HuH-7.5 (cell line): ENCODE data around the gene TNFAIP8L3.

Experiments
- DNase-seq: peaks from one replicate; pipeline ENCODE4 v3.0.0; 2011; ENCODE audit warnings: low spot score

The TNFAIP8L3 gene

GRCh38 chr15:51089699-51090453 lies 4.8 kb downstream of the TNFAIP8L3 start:
- DNase-seq: no peak

DNA sequence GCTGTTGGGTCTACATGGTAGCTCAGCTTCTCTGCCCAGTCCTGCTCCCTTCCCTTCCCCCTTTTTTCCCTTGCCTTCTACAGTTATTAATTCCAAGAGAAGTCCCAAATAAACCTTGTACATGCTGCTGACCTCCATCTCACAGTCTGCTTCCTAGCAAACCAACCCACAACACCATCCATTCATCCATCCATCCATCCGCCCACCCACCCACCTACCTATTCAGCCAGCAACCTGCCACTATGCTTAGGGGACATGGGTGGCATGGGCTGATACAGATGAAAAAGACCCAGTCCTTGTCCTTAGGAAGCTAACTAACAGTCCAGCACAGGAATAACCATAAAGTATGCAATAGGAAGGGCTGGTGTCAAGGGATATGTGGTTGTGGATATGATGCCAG lies 5.7 kb downstream of the TNFAIP8L3 start:
- DNase-seq: no peak

DNA sequence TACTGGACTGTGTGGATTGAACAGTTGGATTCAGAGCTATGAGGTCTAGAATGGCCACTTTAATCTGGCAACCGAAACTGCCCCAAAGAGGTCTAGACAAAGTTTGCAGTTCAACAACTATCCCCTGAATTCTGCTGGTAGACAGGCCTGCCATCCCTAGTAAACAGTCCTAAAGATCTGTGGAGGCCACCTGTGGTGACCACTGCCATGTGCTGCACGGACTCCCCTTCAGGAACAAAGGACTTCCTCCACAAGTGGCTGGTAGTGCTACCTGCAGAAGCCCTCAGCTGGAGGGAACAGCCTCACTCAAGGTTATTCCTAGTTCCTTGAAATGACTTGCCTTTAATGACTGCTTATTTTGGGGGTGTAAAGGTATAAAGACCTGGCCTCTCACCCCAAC lies 6.1 kb downstream of the TNFAIP8L3 start:
- DNase-seq: no peak

- no peak for DNase-seq
Observed at GRCh38 chr15:51087513-51087912, 7.2 kb downstream of the TNFAIP8L3 start.

DNA sequence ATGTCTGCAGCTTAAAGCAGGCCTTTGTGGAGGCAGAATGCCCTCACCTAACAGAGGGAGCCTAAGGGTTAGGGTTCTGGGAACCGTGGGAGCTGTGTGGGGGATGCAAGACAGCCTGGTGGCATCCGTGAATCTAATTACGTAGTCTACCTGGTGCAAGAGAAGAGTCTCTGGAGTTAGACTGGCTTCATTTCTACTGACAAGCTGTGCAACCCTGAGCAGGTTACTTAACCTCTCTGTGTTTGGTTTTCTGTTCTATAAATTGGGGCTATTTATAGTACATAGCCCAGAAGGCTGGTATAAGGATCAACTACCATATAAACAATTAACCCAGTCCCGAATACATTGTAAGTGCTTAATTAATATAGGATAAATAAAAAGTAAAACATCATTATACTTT lies 8.3 kb downstream of the TNFAIP8L3 start:
- DNase-seq: no peak

DNA sequence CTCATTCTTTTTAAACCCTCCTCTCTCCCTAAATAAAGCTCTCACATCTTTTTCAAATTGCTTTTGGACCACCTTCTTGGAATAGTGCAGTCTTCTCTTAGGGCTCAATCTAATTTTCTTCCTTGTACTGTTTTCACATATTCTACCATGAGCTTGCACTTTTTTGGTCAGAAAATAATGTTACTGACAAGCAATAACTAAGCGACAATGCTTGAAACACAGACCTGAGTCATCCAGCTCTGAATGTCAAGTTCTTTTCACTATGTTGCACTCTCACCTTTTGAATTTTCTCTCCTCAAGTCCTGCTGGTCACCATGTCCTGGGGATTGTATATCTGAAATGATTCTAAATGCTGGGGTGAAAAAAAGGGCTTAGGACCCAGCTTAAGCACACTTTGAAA lies 8.9 kb downstream of the TNFAIP8L3 start:
- DNase-seq: no peak

GRCh38 chr15:51083641-51084166 lies 11.0 kb downstream of the TNFAIP8L3 start:
- no peak for DNase-seq

DNA sequence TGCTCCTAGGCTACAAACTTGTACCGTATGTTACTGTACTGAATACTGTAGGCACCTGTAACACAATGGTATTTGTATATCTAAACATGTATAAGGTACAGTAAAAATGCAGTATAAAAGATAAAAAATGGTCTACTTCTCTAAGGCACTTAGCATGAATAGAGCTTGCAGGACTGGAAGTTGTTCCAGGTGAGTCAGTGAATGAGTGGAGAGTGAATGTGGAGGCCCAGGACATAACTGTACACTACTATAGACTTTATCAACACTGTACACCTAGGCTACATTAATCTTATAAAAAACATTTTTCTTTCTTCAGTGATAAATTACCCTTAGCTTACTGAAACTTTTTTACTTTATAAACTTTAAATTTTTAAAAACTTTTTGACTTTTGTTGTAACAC lies 12.5 kb downstream of the TNFAIP8L3 start:
- DNase-seq: no peak

DNA sequence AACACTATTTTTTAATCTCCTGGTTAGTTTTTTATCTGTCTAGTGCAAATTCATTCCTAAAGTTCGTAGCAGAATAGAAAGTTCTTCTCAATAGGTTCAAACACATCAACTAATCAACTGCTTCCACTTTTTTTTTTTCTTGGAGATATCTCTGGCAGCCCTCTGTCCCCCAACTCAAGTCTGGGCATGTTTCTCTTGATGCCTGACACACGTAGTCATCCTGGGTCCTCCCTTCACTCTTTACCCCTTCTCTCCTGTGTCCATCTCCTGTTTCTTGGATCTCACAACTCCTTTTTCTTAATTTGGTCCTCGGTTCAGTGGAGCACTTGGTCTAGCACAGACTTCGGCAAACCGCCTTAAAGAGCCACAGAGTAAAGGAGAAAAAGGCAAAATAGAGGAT lies 14.4 kb downstream of the TNFAIP8L3 start:
- DNase-seq: no peak

GRCh38 chr15:51079226-51079625 lies 15.5 kb downstream of the TNFAIP8L3 start:
- no peak for DNase-seq

DNA sequence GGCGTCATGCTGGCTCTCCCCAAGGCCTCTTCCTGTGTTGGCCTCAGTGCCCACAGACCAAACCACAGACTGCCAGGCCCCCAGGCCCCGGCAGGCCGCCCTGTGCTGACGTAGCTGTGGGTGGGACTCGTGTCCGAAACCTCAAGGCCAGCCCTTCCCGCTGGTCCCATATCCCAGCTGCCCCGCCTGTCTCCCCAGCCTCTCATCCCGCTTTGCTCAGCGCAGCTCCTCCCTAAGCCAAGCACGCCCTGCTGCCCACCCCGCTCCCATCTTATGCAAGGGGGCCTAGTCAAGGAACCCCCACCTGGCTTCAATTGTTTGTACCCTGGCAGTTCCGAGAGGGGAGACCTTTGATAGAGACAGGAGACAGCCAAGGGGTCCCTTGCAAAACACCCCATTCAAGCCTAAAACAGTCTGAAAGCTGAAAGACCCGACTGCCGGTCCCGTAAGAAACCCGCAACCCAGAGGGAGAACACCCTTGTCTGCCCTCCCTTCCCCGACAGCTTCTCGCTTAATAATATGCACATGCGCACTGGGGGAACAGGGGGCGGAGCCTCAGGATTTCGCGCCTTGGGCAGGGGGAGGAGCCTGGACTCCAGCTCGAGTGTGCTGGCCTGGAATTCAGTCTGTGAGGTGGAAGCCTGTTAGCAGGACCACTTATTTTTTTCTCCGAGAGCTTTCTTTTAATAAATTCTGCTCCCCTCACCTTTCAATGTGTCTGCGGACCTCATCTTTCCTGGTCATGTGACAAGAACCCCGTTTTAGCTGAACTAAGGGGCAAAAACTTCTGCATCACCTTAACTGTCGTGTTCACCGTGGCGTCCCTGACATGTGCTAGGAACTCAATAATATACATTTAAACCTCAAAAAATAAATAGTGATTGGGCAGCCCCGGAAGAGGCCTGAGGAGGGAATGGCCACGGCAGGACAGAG lies 17.2 kb downstream of the TNFAIP8L3 start:
- DNase-seq: no peak

- DNase-seq: no peak
Observed at GRCh38 chr15:51076524-51077220, 18.0 kb downstream of the TNFAIP8L3 start.

GRCh38 chr15:51075826-51076523 lies 18.7 kb downstream of the TNFAIP8L3 start:
- no peak for DNase-seq

DNA sequence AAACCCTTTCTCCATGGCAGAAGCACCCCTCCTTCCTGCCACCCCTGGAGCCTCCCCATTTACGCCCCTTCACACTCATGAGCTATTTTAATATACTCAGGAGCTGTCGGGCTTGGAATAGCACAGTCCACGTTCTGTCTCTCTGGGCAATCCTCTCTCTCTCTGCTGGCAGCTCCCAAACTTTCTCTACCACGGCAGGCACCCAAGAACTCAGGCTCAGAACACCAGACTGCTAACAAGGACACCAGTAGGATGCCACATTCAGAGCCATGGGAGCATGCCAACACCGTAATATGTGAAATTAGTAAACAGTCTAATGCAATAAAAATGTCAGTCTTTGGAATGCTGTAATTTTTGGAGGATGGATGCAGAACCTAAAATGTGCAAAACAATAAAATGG lies 19.3 kb downstream of the TNFAIP8L3 start:
- DNase-seq: no peak

DNA sequence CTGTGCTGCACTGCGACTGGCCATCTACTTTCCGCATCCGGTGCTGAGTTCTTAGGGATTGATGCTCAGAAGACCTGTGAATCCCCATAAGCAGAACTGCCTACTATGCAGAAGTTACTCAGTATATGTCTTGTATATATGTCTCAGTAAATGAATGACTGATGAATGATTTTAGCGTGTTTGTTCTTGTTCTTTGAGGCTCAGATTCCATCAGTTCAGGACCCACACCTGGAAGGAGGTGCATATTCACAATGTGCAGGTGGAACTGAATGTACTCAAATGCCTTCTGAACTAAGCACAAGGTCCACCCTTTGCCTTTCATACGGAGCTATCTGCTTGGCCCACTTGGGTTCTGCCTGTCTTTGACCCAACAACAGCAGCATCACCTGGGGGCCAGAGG lies 19.8 kb downstream of the TNFAIP8L3 start:
- no peak for DNase-seq

GRCh38 chr15:51071578-51071977 lies 23.1 kb downstream of the TNFAIP8L3 start:
- DNase-seq: no peak

DNA sequence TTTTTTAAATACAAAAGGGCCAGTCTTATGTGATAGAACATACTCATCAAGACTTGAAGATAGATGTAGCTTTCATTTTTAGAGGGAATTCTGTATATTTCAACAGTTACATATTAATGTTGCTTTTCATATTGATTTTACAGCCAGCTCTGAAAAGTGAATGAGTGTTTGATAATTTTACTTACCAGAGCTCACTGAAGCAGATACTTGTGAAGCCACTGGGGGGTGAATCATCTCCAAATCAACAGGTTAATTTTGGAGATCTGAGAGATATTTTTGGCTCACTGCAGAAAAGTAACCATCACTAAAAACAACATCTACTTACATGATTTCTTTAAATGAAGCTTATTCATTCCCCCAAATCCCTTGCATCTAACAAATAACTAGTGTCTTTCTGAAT lies 24.7 kb downstream of the TNFAIP8L3 start:
- no peak for DNase-seq

DNA sequence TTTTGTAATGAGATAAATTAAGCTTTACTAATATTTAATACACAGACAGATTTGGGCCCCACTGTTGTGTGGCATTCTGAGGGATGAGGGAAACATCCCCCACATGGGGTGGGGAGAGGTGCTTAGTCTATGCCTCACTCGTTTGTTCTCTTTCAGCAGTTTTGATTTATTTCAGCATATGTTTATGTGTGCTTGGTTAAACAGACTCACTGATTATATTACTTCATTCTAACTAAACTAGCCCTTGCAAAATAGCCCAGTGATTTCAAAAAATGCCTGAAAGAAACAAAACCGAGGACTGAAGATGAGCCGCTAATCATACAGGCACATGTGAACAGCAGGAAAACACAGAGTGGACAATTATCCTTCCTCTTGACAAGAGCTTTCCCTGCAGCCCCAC lies 27.2 kb downstream of the TNFAIP8L3 start:
- no peak for DNase-seq

- DNase-seq: no peak
Observed at GRCh38 chr15:51065781-51066180, 28.9 kb downstream of the TNFAIP8L3 start.

DNA sequence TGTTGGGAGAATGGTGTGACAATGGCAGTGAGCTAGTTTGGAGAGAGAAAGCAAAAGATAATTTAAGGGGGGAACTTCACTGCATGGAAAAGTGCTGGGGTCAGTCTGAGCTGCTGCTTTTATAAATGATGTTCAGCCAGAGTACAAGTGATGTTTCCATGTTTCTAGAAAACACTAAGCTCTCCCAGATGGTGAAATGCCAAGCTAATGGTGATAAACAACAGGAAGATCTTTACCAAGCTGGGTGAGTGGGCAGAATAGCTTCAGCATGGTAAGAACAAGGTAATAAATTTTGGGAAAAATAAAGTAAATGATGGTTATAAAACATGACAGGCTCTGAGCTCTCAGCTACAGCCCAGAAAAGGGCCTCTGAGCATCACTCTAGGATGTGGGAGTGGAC lies 29.4 kb downstream of the TNFAIP8L3 start:
- no peak for DNase-seq

- no peak for DNase-seq
Observed at GRCh38 chr15:51062736-51063135, 32.0 kb downstream of the TNFAIP8L3 start.
